Fibroblast of lung (primary cell): ENCODE measurements around the gene NCR1.
"Not testable (repeated sequence)": the region's sequence is repeated elsewhere in the genome, so short reads cannot be mapped to it uniquely, and the experiment has no call there.

Experiments used
- CTCF ChIP-seq, 2 donors: IDR thresholded peaks in 1 of 2; conservative IDR thresholded peaks in 1 of 2; 1 replicate in 1 of 2; 2 replicates in 1 of 2; pipeline ENCODE4 v1.5.1; 2011 to 2012; ENCODE audit warnings: low read length in 2 of 2, control low read depth in 1 of 2, inconsistent platforms in 1 of 2, low read depth in 1 of 2, mild to moderate bottlenecking in 1 of 2
- EZH2 ChIP-seq: IDR thresholded peaks from 2 replicates; pipeline ENCODE4 v1.5.1; 2012; ENCODE audit warnings: low read length, control low read depth, mild to moderate bottlenecking; ENCODE audit errors: missing control alignments

- TF ChIP-seq EZH2; CTCF (conservative IDR thresholded peaks at IDR 0.05 in 1 of 2, IDR thresholded peaks at IDR 0.05 in 1 of 2; ENCODE audit: low read depth in 1 of 2, low read length in 2 of 2): not testable (repeated sequence)
Measured at GRCh38 chr19:54898685-54899084, 7.3 kb upstream of the NCR1 start.
